Raji (cell line): ENCODE measurements around the gene ACVR1.

Source experiments
- POLR2A ChIP-seq: IDR thresholded peaks from 2 replicates; pipeline ENCODE4 v1.6.1; 2011; ENCODE audit warnings: low read depth, low read length, control low read depth; ENCODE audit not compliant: insufficient read depth

Gene ACVR1

GRCh38 chr2:157699806-157700205, 176.3 kb downstream of the ACVR1 start:
- no peak for TF ChIP-seq POLR2A

- TF ChIP-seq POLR2A: no peak
Observed at GRCh38 chr2:157699009-157699408, 177.1 kb downstream of the ACVR1 start.

- TF ChIP-seq POLR2A: no peak
Observed at GRCh38 chr2:157698430-157698829, 177.7 kb downstream of the ACVR1 start.

GRCh38 chr2:157696036-157696435, 180.1 kb downstream of the ACVR1 start:
- TF ChIP-seq POLR2A: no peak

- TF ChIP-seq POLR2A: no peak
Observed at GRCh38 chr2:157692768-157693167, 183.4 kb downstream of the ACVR1 start.

- TF ChIP-seq POLR2A: no peak
Observed at GRCh38 chr2:157691695-157692094, 184.4 kb downstream of the ACVR1 start.

- no peak for TF ChIP-seq POLR2A
Observed at GRCh38 chr2:157691131-157691530, 185.0 kb downstream of the ACVR1 start.
